MM.1S (cell line): ENCODE data around the gene G6PD.
"Not testable (repeated sequence)": the region's sequence is repeated elsewhere in the genome, so short reads cannot be mapped to it uniquely, and the experiment has no call there.

Experiments
- EZH2 ChIP-seq: fragments of 300-600 bp; sonication (generic); optimal IDR thresholded peaks from 2 replicates; pipeline ENCODE3; 2017; ENCODE audit warnings: low read depth, mild to moderate bottlenecking, antibody characterized with exemption, low read length, mixed read lengths
- TF ChIP-seq, protein P1 (sequence below): fragments of 300-600 bp; sonication (generic); IDR thresholded peaks from 2 replicates; pipeline ENCODE4 v1.5.1; 2016; ENCODE audit warnings: antibody characterized with exemption, low read length, mixed read lengths

- TF ChIP-seq, protein P1, sequence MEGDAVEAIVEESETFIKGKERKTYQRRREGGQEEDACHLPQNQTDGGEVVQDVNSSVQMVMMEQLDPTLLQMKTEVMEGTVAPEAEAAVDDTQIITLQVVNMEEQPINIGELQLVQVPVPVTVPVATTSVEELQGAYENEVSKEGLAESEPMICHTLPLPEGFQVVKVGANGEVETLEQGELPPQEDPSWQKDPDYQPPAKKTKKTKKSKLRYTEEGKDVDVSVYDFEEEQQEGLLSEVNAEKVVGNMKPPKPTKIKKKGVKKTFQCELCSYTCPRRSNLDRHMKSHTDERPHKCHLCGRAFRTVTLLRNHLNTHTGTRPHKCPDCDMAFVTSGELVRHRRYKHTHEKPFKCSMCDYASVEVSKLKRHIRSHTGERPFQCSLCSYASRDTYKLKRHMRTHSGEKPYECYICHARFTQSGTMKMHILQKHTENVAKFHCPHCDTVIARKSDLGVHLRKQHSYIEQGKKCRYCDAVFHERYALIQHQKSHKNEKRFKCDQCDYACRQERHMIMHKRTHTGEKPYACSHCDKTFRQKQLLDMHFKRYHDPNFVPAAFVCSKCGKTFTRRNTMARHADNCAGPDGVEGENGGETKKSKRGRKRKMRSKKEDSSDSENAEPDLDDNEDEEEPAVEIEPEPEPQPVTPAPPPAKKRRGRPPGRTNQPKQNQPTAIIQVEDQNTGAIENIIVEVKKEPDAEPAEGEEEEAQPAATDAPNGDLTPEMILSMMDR = not testable (repeated sequence)
- not testable (repeated sequence) for TF ChIP-seq EZH2
Observed at GRCh38 chrX:154558060-154558690, 11.5 kb upstream of the G6PD start.
